Fibroblast of peridontal ligament (primary cell): ENCODE results near the gene IDNK.

Source experiments
- DNase-seq: peaks from one replicate; pipeline ENCODE4 v3.0.0-alpha.2; 2010; ENCODE audit errors: extremely low read depth

Gene IDNK

DNA sequence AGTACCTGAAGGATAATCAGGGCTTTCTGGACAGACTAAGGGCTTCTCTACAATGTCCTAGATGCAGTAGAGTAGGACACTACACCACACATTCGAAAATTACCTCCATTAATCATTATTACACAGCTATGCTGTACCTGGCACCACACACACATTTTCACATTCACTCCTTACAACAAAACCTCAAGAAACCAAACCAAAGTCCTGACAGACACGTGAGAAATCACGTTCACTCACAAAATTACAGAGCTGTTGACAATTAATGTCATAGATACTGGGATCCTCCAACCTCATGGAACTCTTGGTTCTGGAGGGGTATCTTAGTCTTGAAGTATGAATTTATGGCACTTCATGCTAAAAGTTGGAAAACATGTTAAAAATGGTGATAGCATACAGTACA is 68.5 kb downstream of the IDNK start:
- DNase-seq: no peak
